GM13976 (cell line): ENCODE measurements around the gene C6orf163.

Experiments used
- DNase-seq: peaks from one replicate; pipeline ENCODE4 v3.0.0; 2012; ENCODE audit warnings: low spot score
- in situ Hi-C: fragments of 300-500 bp; cut with MboI; formaldehyde crosslinking; loops from one replicate; pipeline ENCODE4 v1.12.0; 2022; ENCODE audit warnings: low sequenced_read_pairs, mixed read lengths, inconsistent platforms; ENCODE audit not compliant: unreplicated experiment
- TF ChIP-seq, protein P1 (sequence below): IDR thresholded peaks from 2 replicates; pipeline ENCODE4 v1.5.1; 2012; ENCODE audit warnings: borderline replicate concordance, mild to moderate bottlenecking; ENCODE audit not compliant: insufficient read depth; ENCODE audit errors: extremely low read depth, missing control alignments, control extremely low read depth

C6orf163 gene

DNA sequence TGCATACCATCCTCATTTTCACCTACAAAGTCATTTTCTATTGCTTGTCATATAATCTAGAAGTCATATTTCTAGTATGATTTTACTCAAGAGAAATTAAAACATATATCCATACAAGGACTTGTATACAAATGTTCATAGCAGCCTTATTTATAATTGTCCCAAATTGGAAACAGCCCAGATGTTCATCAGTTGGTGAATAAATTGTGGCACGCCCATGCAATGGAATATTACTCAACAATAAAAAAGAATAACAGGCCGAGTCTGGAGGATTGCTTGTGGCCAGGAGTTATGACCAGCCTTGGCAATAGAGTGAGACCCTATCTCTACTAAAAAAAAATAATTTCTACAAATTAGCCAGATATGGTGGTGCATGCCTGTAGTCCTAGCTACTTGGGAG is 28.8 kb downstream of the C6orf163 start:
- in situ Hi-C loops = no loop called here
- TF ChIP-seq, protein P1, sequence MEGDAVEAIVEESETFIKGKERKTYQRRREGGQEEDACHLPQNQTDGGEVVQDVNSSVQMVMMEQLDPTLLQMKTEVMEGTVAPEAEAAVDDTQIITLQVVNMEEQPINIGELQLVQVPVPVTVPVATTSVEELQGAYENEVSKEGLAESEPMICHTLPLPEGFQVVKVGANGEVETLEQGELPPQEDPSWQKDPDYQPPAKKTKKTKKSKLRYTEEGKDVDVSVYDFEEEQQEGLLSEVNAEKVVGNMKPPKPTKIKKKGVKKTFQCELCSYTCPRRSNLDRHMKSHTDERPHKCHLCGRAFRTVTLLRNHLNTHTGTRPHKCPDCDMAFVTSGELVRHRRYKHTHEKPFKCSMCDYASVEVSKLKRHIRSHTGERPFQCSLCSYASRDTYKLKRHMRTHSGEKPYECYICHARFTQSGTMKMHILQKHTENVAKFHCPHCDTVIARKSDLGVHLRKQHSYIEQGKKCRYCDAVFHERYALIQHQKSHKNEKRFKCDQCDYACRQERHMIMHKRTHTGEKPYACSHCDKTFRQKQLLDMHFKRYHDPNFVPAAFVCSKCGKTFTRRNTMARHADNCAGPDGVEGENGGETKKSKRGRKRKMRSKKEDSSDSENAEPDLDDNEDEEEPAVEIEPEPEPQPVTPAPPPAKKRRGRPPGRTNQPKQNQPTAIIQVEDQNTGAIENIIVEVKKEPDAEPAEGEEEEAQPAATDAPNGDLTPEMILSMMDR = no peak
- DNase-seq = no peak

DNA sequence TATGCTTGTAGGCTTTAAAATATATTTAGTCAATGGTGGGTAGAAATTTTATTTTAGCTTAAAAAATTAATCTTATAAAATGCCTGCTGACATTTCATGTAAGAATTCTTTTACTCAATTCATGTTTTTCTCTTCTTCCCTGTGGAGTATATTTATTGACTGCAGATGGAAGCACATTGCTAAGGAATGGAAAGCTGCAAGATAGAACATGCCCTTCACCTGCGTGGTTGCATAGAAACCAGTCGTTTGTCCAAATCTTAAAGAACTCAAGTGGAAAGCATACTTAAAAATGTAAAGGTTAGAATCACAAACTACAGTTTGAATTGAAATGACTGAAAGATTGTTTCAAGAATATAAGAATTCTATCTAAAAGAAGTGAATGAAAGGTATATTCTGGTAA is 30.7 kb downstream of the C6orf163 start:
- TF ChIP-seq, protein P1 = no peak
- in situ Hi-C loops = loop anchor here (25.0 kb wide), 2 partner anchors 313 to 1487 kb away; no protein-coding TSS in a partner anchor
- no peak for DNase-seq

DNA sequence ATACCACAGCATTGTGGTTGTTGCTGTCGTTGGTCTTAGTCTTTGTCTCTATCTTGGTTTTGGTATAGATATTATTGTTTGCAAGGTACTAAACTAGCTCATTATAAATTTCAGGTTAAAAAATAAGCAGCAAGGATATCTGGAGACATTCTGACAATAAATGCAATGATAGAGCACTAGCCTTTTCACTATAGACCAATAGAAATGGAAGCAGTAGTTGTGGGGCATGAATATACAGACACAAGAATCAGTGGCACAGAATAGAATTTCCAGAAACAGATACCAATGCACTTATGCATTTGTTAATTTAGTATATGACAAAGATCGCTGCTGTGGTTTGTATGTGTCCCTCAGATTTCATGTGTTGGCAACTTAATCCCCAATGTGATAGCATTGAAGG is 32.0 kb downstream of the C6orf163 start:
- TF ChIP-seq, protein P1 = no peak
- no peak for DNase-seq
- in situ Hi-C loops = loop anchor here (25.0 kb wide), 2 partner anchors 314 to 1486 kb away; no protein-coding TSS in a partner anchor

DNA sequence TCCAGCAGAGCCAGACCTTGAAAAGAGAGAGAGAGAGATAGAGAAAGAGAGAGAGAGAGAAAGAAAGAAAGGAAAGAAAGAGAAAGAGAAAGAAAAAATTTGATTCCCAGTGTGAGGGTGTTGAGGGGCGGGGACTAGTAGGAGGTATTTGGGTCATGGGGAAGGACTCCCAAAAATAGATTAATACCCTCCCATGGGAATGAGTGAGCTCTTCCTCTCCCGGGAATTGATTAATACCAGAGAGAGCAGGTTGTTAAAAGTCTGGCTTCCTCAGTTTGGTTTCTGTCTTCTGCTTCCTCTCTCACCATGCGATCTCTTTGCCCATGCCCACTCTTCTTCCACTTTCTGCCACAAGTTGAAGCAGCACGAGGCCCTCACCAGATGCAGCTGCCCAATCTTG is 34.3 kb downstream of the C6orf163 start:
- in situ Hi-C loops = loop anchor here (25.0 kb wide), 2 partner anchors 317 to 1483 kb away; no protein-coding TSS in a partner anchor
- DNase-seq = no peak
- TF ChIP-seq, protein P1 = no peak

DNA sequence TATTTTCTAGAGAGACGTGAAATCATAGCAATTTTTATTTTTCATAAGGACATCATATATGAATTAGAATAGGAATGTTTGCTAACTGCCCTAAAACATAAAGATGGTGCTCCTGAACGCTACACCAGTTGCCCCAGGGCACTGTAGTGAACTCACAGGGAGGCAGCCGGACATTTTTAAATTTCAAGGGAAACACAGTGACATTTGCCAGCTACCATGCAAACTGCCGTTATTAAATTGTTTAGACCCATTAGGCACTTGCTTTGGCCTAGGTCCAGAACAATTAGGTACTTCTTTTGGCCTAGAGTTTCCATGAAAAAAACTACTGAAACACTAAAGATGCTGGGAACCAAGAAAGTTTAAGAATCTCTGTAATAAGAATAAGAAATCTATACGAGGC is 38.2 kb downstream of the C6orf163 start:
- TF ChIP-seq, protein P1 = no peak
- in situ Hi-C loops = loop anchor here (25.0 kb wide), 2 partner anchors 321 to 1479 kb away; no protein-coding TSS in a partner anchor
- no peak for DNase-seq

DNA sequence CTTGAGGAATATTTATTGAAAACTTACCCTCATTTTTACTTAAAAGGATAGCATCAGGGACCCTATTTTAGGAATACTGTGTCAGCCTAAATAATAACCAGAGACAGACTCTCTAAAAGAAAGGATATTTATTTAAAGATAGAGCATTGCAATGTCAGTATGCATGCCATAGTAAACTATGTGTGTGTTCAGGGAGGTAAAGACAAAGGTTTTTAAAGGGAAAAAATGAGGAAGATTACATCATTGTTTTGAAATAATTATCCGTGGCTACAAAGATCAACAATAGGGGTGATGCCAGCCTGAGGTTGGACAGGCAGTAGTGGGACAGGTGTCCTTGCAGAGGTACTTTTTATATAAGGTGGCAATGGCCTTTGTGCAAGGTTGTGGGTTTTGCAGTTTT is 39.4 kb downstream of the C6orf163 start:
- in situ Hi-C loops = loop anchor here (25.0 kb wide), 2 partner anchors 322 to 1478 kb away; no protein-coding TSS in a partner anchor
- TF ChIP-seq, protein P1 = no peak
- no peak for DNase-seq
